Hematopoietic multipotent progenitor cell treated with erythropoietin and hydrocortisone succinate and interleukin-3 and kit ligand, for 17 days (in vitro differentiated cells): ENCODE measurements around the gene SEC16A.
A peak's percentile ranks its signal among the peaks of the same experiment; 100 is the strongest.

Source experiments
- DNase-seq: peaks from one replicate; pipeline ENCODE4 v3.0.0-alpha.2; 2015; ENCODE audit warnings: low spot score

Gene SEC16A

GRCh38 chr9:136485049-136486045 is 2.5 kb upstream of the SEC16A start:
- DNase-seq: peak; percentile 84

- DNase-seq: no peak
These were observed 1.6 kb upstream of the SEC16A start for GRCh38 chr9:136484153-136485048.

- DNase-seq: peak; percentile 98
These were observed 831 bp upstream of the SEC16A start for GRCh38 chr9:136483589-136484152.

GRCh38 chr9:136482046-136482792 is 621 bp downstream of the SEC16A start:
- peak; percentile 53 for DNase-seq

GRCh38 chr9:136481558-136481957 is 1.3 kb downstream of the SEC16A start:
- DNase-seq: no peak

- no peak for DNase-seq
These were observed 6.3 kb downstream of the SEC16A start for GRCh38 chr9:136476369-136477150.

GRCh38 chr9:136474974-136475865 is 7.6 kb downstream of the SEC16A start:
- DNase-seq: no peak

- no peak for DNase-seq
These were observed 8.7 kb downstream of the SEC16A start for GRCh38 chr9:136474021-136474640.

GRCh38 chr9:136473354-136473721 is 9.5 kb downstream of the SEC16A start:
- DNase-seq: no peak

GRCh38 chr9:136472640-136473353 is 10.0 kb downstream of the SEC16A start:
- no peak for DNase-seq

- no peak for DNase-seq
These were observed 10.9 kb downstream of the SEC16A start for GRCh38 chr9:136471802-136472487.

GRCh38 chr9:136470792-136471469 is 11.9 kb downstream of the SEC16A start:
- no peak for DNase-seq

- DNase-seq: no peak
These were observed 12.5 kb downstream of the SEC16A start for GRCh38 chr9:136470356-136470755.

- DNase-seq: no peak
These were observed 15.1 kb downstream of the SEC16A start for GRCh38 chr9:136467766-136468165.

- DNase-seq: no peak
These were observed 16.7 kb downstream of the SEC16A start for GRCh38 chr9:136466155-136466541.

GRCh38 chr9:136465500-136466154 is 17.2 kb downstream of the SEC16A start:
- no peak for DNase-seq

GRCh38 chr9:136464241-136464640 is 18.6 kb downstream of the SEC16A start:
- DNase-seq: no peak
